K562 (cell line): ENCODE measurements around the gene CNPY4. TPM values are rescaled to one million over a fixed set of nuclear protein-coding genes. Genes with fewer than 3 reads are reported as not detected.
A peak's percentile ranks its signal among the peaks of the same experiment; 100 is the strongest.

Source experiments
- CGGBP1 ChIP-seq: fragments of 250-450 bp; sonication (Bioruptor Pico); IDR thresholded peaks from 2 replicates; pipeline ENCODE4 v1.9.0; 2021; ENCODE audit warnings: mild to moderate bottlenecking
- CTCFL ChIP-seq: IDR thresholded peaks from 2 replicates; pipeline ENCODE4 v1.6.1; 2011; ENCODE audit warnings: borderline replicate concordance, low read depth, mild to moderate bottlenecking, moderate library complexity, low read length; ENCODE audit not compliant: insufficient read depth, poor library complexity, severe bottlenecking
- ETV1 ChIP-seq: fragments of 450-650 bp; conservative IDR thresholded peaks from 2 replicates; pipeline ENCODE4 v1.6.1; 2016; ENCODE audit warnings: missing genetic modification characterization, control low read depth, low read depth, missing compliant biosample characterization
- FOXK2 ChIP-seq, 2 experiments: fragments of 450-650 bp; IDR thresholded peaks in 1 of 2; conservative IDR thresholded peaks in 1 of 2; 2 replicates each; pipeline ENCODE4 v1.6.1; 2016; ENCODE audit warnings: low read depth in 2 of 2, mild to moderate bottlenecking in 1 of 2
- HOXB6 ChIP-seq: fragments of 250-450 bp; sonication (Bioruptor Pico); IDR thresholded peaks from 2 replicates; pipeline ENCODE4 v1.5.1; 2022; ENCODE audit warnings: mild to moderate bottlenecking, borderline replicate concordance
- KAT7 ChIP-seq: sonication (generic); formaldehyde crosslinking; IDR thresholded peaks from 2 replicates; pipeline ENCODE4 v1.8.0; 2022; ENCODE audit warnings: missing genetic modification reagents, mild to moderate bottlenecking, borderline replicate concordance
- NRF1 ChIP-seq, 2 experiments: fragments of 450-650 bp; IDR thresholded peaks in 1 of 2; conservative IDR thresholded peaks in 1 of 2; 2 replicates each; pipeline ENCODE4 v1.6.1; 2014; ENCODE audit warnings: mild to moderate bottlenecking in 2 of 2
- RNF2 ChIP-seq: sonication (generic); IDR thresholded peaks from 2 replicates; pipeline ENCODE4 v1.6.1; 2016
- STAT6 ChIP-seq: sonication (generic); formaldehyde crosslinking; IDR thresholded peaks from 2 replicates; pipeline ENCODE4 v1.8.1; 2023; ENCODE audit warnings: mild to moderate bottlenecking, missing genetic modification reagents
- TBL1XR1 ChIP-seq, 2 experiments: IDR thresholded peaks; 2 replicates each; pipeline ENCODE4 v1.6.1; 2012; ENCODE audit warnings: improper control_type of control experiment in 2 of 2, low read length in 2 of 2, mild to moderate bottlenecking in 1 of 2
- THAP12 ChIP-seq: fragments of 250-450 bp; sonication (Bioruptor Pico); IDR thresholded peaks from 2 replicates; pipeline ENCODE4 v1.9.0; 2021; ENCODE audit warnings: mild to moderate bottlenecking, inconsistent platforms
- ZFX ChIP-seq: sonication (generic); formaldehyde crosslinking; IDR thresholded peaks from 2 replicates; pipeline ENCODE4 v1.8.0; 2022; ENCODE audit warnings: mild to moderate bottlenecking, missing genetic modification reagents, moderate library complexity
- ZNF12 ChIP-seq: sonication (generic); formaldehyde crosslinking; IDR thresholded peaks from 2 replicates; pipeline ENCODE4 v1.4.0; 2020; ENCODE audit warnings: mild to moderate bottlenecking, missing genetic modification reagents
- ZNF695 ChIP-seq: fragments of 450-650 bp; formaldehyde crosslinking; IDR thresholded peaks from 2 replicates; pipeline ENCODE4 v1.4.0; 2020; ENCODE audit warnings: mild to moderate bottlenecking, moderate library complexity
- ZNF696 ChIP-seq: fragments of 250-450 bp; sonication (Bioruptor Pico); conservative IDR thresholded peaks from 2 replicates; pipeline ENCODE4 v1.4.0; 2020; ENCODE audit warnings: mild to moderate bottlenecking, moderate library complexity
- polyA plus RNA-seq, 8 experiments: library from polyadenylated mRNA; depleted of rRNA in 4 of 8; stranded (reverse) in 5 of 8; unstranded in 3 of 8; fragments of >200 nt; fragmentation: Nextera tagmentation in 2 of 8; fragmentation: Illumina TruSeq in 1 of 8; extraction: Ambion mirVana in 2 of 8; extraction: Trizol in 1 of 8; gene quantifications; 2 replicates each; pipeline versions ENCODE4 v1.2.1 to v1.2.3, GENCODE V29; 2011 to 2014; ENCODE audit warnings: inconsistent platforms in 1 of 8, missing spikeins in 1 of 8
- total RNA-seq, 7 experiments: library from RNA; depleted of rRNA in 6 of 7; stranded (reverse); fragments of >200 nt in 6 of 7; fragmentation: Illumina TruSeq in 2 of 7; extraction: Trizol in 2 of 7; gene quantifications; 2 replicates each; pipeline versions ENCODE4 v1.2.1 to v1.2.3, GENCODE V29; 2011 to 2021; ENCODE audit warnings: low replicate concordance in 1 of 7

Gene CNPY4
- total and polyA plus RNA-seq, 9 of the 15 experiments (the other 6 are each of a cell fraction or from before 2014, with no cell fraction given) = 1.9 to 11.2 (median 7.0) TPM

- TF ChIP-seq THAP12 (CRISPR knock-in tag) = peak; percentile 16; the same call in 1 of the 2 replicates
- TF ChIP-seq CTCFL = peak; percentile 16
- TF ChIP-seq ZNF695 = peak; percentile 65; the same call in 1 of the 2 replicates
- peak; percentile 94; the same call in 1 of the 2 replicates for TF ChIP-seq KAT7
- TF ChIP-seq CGGBP1 (CRISPR knock-in tag) = peak; percentile 74; the same call in 1 of the 2 replicates
- 0 out of 2 replicates have a peak, but pooled peaks have one; percentile 73 for TF ChIP-seq ZFX (CRISPR knock-in tag)
- TF ChIP-seq ETV1 (tag) = peak; percentile 56; the same call in 1 of the 2 replicates
- 0 out of 2 replicates have a peak, but pooled peaks have one; percentile 63 for TF ChIP-seq HOXB6
- TF ChIP-seq TBL1XR1 (IDR thresholded peaks at IDR 0.05; ENCODE audit: low read length in 2 of 2) = peak; percentile 39 to 75; a peak in 2 of 4 replicates
- TF ChIP-seq RNF2 = peak; percentile 63; the same call in 1 of the 2 replicates
- TF ChIP-seq ZNF696 (CRISPR knock-in tag) = no peak
- peak; percentile 30; the same call in 1 of the 2 replicates for TF ChIP-seq STAT6
- TF ChIP-seq NRF1 (conservative IDR thresholded peaks at IDR 0.05 in 1 of 2, IDR thresholded peaks at IDR 0.05 in 1 of 2) = peak; percentile 98
- TF ChIP-seq ZNF12 = 0 out of 2 replicates have a peak, but pooled peaks have one; percentile 10
- peak; percentile 16 to 94; a peak in 3 of 4 replicates for TF ChIP-seq FOXK2 (conservative IDR thresholded peaks at IDR 0.05 in 1 of 2, IDR thresholded peaks at IDR 0.05 in 1 of 2; ENCODE audit: low read depth in 2 of 2)
These were observed at the start of gene CNPY4, which contains the start of gene TAF6 (continued) for GRCh38 chr7:100119072-100119969.
